GM23248 (cell line): ENCODE measurements around the gene ZMAT5. TPM values are rescaled to one million over a fixed set of nuclear protein-coding genes. Genes with fewer than 3 reads are reported as not detected.
A peak's percentile ranks its signal among the peaks of the same experiment; 100 is the strongest.

Experiments used
- DNase-seq: peaks from one replicate; pipeline ENCODE4 v3.0.0-alpha.2; 2015
- H2AFZ ChIP-seq: fragments of 200-600 bp; sonication (generic); 2 replicates; pipeline ENCODE4 v1.6.1; 2016; ENCODE audit warnings: antibody characterized with exemption
- H3F3A ChIP-seq: fragments of 200-600 bp; sonication (generic); 2 replicates; pipeline ENCODE4 v1.6.1; 2016; ENCODE audit warnings: mild to moderate bottlenecking, antibody characterized with exemption, mixed run types; ENCODE audit not compliant: insufficient read depth
- H3K27ac ChIP-seq: fragments of 200-600 bp; sonication (generic); 2 replicates; pipeline ENCODE4 v1.5.1; 2016; ENCODE audit warnings: mild to moderate bottlenecking
- H3K27me3 ChIP-seq: fragments of 200-600 bp; sonication (generic); replicated peaks from 2 replicates; pipeline ENCODE4 v1.6.1; 2016; ENCODE audit warnings: mild to moderate bottlenecking; ENCODE audit not compliant: insufficient read depth
- H3K36me3 ChIP-seq: fragments of 200-600 bp; sonication (generic); 2 replicates; pipeline ENCODE4 v1.6.1; 2016; ENCODE audit warnings: low read depth, mild to moderate bottlenecking
- H3K4me1 ChIP-seq: fragments of 200-600 bp; sonication (generic); 2 replicates; pipeline ENCODE4 v1.6.1; 2016; ENCODE audit warnings: mild to moderate bottlenecking; ENCODE audit not compliant: insufficient read depth
- H3K4me2 ChIP-seq: fragments of 200-600 bp; sonication (generic); one replicate; pipeline ENCODE4 v1.6.1; 2016; ENCODE audit warnings: mild to moderate bottlenecking; ENCODE audit not compliant: unreplicated experiment
- H3K4me3 ChIP-seq: fragments of 200-600 bp; sonication (generic); 2 replicates; pipeline ENCODE4 v1.5.1; 2016; ENCODE audit warnings: mild to moderate bottlenecking
- H3K79me2 ChIP-seq: fragments of 200-600 bp; sonication (generic); 2 replicates; pipeline ENCODE4 v1.6.1; 2016; ENCODE audit warnings: mild to moderate bottlenecking; ENCODE audit not compliant: insufficient read depth
- H3K9ac ChIP-seq: fragments of 200-600 bp; sonication (generic); 2 replicates; pipeline ENCODE4 v1.6.1; 2016; ENCODE audit warnings: mild to moderate bottlenecking
- H3K9me2 ChIP-seq: fragments of 200-600 bp; sonication (generic); 2 replicates; pipeline ENCODE4 v1.6.1; 2016; ENCODE audit warnings: mixed run types, mild to moderate bottlenecking, moderate library complexity; ENCODE audit not compliant: insufficient read depth
- H3K9me3 ChIP-seq: fragments of 200-600 bp; sonication (generic); one replicate; pipeline ENCODE4 v1.6.1; 2017; ENCODE audit warnings: low read depth
- H4K20me1 ChIP-seq: fragments of 200-600 bp; sonication (generic); 2 replicates; pipeline ENCODE4 v1.6.0; 2016; ENCODE audit not compliant: insufficient read depth
- EZH2 ChIP-seq: fragments of 200-600 bp; sonication (generic); IDR thresholded peaks from 2 replicates; pipeline ENCODE4 v1.6.1; 2018; ENCODE audit warnings: antibody characterized with exemption, mild to moderate bottlenecking; ENCODE audit not compliant: insufficient read depth, poor library complexity, severe bottlenecking
- EZH2phosphoT487 ChIP-seq: fragments of 200-600 bp; sonication (generic); IDR thresholded peaks from 2 replicates; pipeline ENCODE4 v1.6.1; 2018; ENCODE audit warnings: antibody characterized with exemption, moderate library complexity, mild to moderate bottlenecking, low read depth; ENCODE audit not compliant: insufficient read depth
- WGBS, 2 experiments: methylation state at CpG; one replicate each; pipeline ENCODE4 v1.1.6; 2015 to 2017; ENCODE audit warnings: low lambda C conversion rate in 2 of 2, low coverage in 1 of 2; ENCODE audit errors: missing lambda C conversion rate in 2 of 2; 5-methylcytosine and 5-hydroxymethylcytosine counted together
- in situ Hi-C: fragments of 300-500 bp; cut with MboI; formaldehyde crosslinking; loops from 2 replicates; pipeline ENCODE4 v1.15.0; 2020
- polyA plus RNA-seq: library from polyadenylated mRNA; unstranded; fragments of >200 nt; fragmentation: Nextera tagmentation; extraction: Ambion mirVana; gene quantifications from 2 replicates; pipeline ENCODE4 v1.2.1, GENCODE V29; 2016
- total RNA-seq: library from RNA; depleted of rRNA; stranded (reverse); fragments of >200 nt; shearing (Covaris generic); gene quantifications from 2 replicates; pipeline ENCODE4 v1.2.3, GENCODE V29; 2014

The ZMAT5 gene
- total and polyA plus RNA-seq, 2 experiments from 2014 or later, result 11.3 to 35.8 TPM

GRCh38 chr22:29731058-29731850 lies 35.6 kb downstream of the ZMAT5 start:
- Histone ChIP-seq H3K27ac (no peak overlapping the region), H3K79me2 (no peaks in the 10 kb centered on the region), H2AFZ (no peak overlapping the region), H3K36me3 (no peaks in the 10 kb centered on the region), H3K9ac (no peak overlapping the region), H3F3A (no peaks in the 10 kb centered on the region), H3K4me2 (no peak overlapping the region), H4K20me1 (no peaks in the 10 kb centered on the region), H3K4me1 (no peaks in the 10 kb centered on the region), H3K9me2 (no peaks in the 10 kb centered on the region), H3K9me3 (no peaks in the 10 kb centered on the region), H3K27me3 (no peaks in the 10 kb centered on the region), H3K4me3 (no peak overlapping the region)
- no peak for TF ChIP-seq EZH2
- no peak for TF ChIP-seq EZH2phosphoT487
- in situ Hi-C loops, result no loop called here
- DNase-seq, result no peak
- 83 to 84% methylated on average over 18 of the region's 18 CpGs for WGBS, 2 experiments

DNA sequence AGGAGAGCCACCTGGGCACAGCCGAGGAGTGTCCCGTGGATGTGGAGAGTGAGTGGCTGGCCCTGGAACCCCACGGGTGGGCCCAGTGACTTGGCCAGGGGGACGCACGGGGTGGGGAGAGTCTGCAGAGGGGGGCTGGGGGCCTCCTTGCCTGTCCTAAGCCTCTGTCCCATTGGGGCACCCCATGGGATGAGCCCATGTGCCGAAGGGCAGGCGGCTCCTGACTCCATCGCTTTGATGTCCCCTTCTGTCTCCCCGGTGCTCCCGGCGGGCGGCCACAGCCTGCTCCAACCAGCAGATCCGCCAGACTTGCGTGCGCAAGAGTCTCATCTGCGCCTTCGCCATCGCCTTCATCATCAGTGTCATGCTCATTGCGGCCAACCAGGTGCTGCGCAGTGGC lies 37.6 kb downstream of the ZMAT5 start:
- Histone ChIP-seq H3K9me2 (no peaks in the 10 kb centered on the region), H4K20me1 (no peaks in the 10 kb centered on the region), H3K4me1 (no peaks in the 10 kb centered on the region), H3K4me2 (no peak overlapping the region), H2AFZ (no peak overlapping the region), H3F3A (no peaks in the 10 kb centered on the region), H3K79me2 (no peaks in the 10 kb centered on the region), H3K9me3 (no peaks in the 10 kb centered on the region), H3K9ac (no peak overlapping the region), H3K36me3 (no peaks in the 10 kb centered on the region), H3K27ac (no peak overlapping the region), H3K27me3 (no peaks in the 10 kb centered on the region), H3K4me3 (no peak overlapping the region)
- TF ChIP-seq EZH2 (no peak), EZH2phosphoT487 (no peak)
- DNase-seq, result no peak
- in situ Hi-C loops, result no loop called here
- WGBS, 2 experiments, result 86 to 98% methylated on average over 9 to 20 of the region's 20 CpGs

DNA sequence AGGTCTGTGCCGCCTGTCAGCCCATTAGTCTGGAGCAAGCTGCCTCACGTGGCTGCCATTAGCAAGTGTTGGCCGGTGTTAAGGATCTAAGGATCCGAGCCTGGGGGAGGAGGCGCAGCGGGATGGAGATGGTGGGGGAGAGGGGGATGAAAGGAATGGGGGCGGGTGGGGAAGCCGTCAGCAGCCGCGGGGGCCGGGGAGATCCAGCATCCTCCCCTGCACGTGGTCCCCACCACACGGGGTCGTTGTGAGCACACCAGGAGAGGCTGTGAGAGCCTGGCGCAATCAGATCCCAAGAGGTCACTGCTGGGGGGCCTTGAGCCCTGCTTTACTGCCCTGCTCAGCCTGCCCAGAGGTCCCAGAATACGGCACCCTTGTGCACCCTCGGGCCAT lies 39.7 kb downstream of the ZMAT5 start:
- in situ Hi-C loops, result no loop called here
- no peak overlapping the region for H3K4me2 ChIP-seq
- no peak overlapping the region for H3K9ac ChIP-seq
- H3K9me3 ChIP-seq, result no peaks in the 10 kb centered on the region
- H4K20me1 ChIP-seq, result no peaks in the 10 kb centered on the region
- H3F3A ChIP-seq, result no peaks in the 10 kb centered on the region
- H3K4me1 ChIP-seq, result no peaks in the 10 kb centered on the region
- H3K9me2 ChIP-seq, result no peaks in the 10 kb centered on the region
- H3K27me3 ChIP-seq, result no peaks in the 10 kb centered on the region
- H3K27ac ChIP-seq, result no peak overlapping the region
- no peak overlapping the region for H3K4me3 ChIP-seq
- 10 to 15% methylated on average over 11 to 16 of the region's 17 CpGs for WGBS, 2 experiments
- H2AFZ ChIP-seq, result no peak overlapping the region
- peak; percentile 52 for DNase-seq
- no peaks in the 10 kb centered on the region for H3K79me2 ChIP-seq
- H3K36me3 ChIP-seq, result no peaks in the 10 kb centered on the region
- no peak for TF ChIP-seq EZH2phosphoT487
- no peak for TF ChIP-seq EZH2

GRCh38 chr22:29726512-29727130 lies 40.2 kb downstream of the ZMAT5 start:
- H3K9ac ChIP-seq, result no peak overlapping the region
- no peak for TF ChIP-seq EZH2phosphoT487
- TF ChIP-seq EZH2, result no peak
- H2AFZ ChIP-seq, result no peak overlapping the region
- no peaks in the 10 kb centered on the region for H3F3A ChIP-seq
- no peaks in the 10 kb centered on the region for H3K36me3 ChIP-seq
- no peak overlapping the region for H3K4me3 ChIP-seq
- 0 out of 2 replicates have a peak, but pooled peaks cover 1% of the 10 kb centered on the region for H3K27me3 ChIP-seq
- H3K79me2 ChIP-seq, result no peaks in the 10 kb centered on the region
- H4K20me1 ChIP-seq, result no peaks in the 10 kb centered on the region
- H3K4me2 ChIP-seq, result no peak overlapping the region
- H3K4me1 ChIP-seq, result no peaks in the 10 kb centered on the region
- WGBS, 2 experiments, result 21 to 28% methylated on average over 15 of the region's 15 CpGs
- H3K9me2 ChIP-seq, result no peaks in the 10 kb centered on the region
- H3K9me3 ChIP-seq, result no peaks in the 10 kb centered on the region
- no peak for DNase-seq
- in situ Hi-C loops, result no loop called here
- H3K27ac ChIP-seq, result no peak overlapping the region
